Osteoblast (primary cell): ENCODE measurements around the gene PVR. TPM values are rescaled to one million over a fixed set of nuclear protein-coding genes. Genes with fewer than 3 reads are reported as not detected.

Experiments used
- DNase-seq: peaks from one replicate; pipeline ENCODE4 v3.0.0; 2011; ENCODE audit warnings: low spot score, mixed read lengths; ENCODE audit not compliant: insufficient read length; ENCODE audit errors: missing footprints
- H2AFZ ChIP-seq: 2 replicates; pipeline ENCODE4 v1.6.0; 2011; ENCODE audit warnings: mild to moderate bottlenecking, low read length
- H3K27ac ChIP-seq: 2 replicates; pipeline ENCODE4 v1.5.1; 2011; ENCODE audit warnings: mild to moderate bottlenecking, low read depth, low read length, moderate library complexity
- H3K27me3 ChIP-seq: 2 replicates; pipeline ENCODE4 v1.6.0; 2012; ENCODE audit warnings: mild to moderate bottlenecking, control low read depth, inconsistent platforms, low read length, moderate library complexity; ENCODE audit not compliant: insufficient read depth
- H3K36me3 ChIP-seq: 2 replicates; pipeline ENCODE4 v1.5.1; 2011; ENCODE audit warnings: mild to moderate bottlenecking, low read length, control low read depth, moderate library complexity; ENCODE audit not compliant: insufficient read depth
- H3K4me1 ChIP-seq: 2 replicates; pipeline ENCODE4 v1.5.1; 2011; ENCODE audit warnings: mild to moderate bottlenecking, low read length, control low read depth, moderate library complexity; ENCODE audit not compliant: insufficient read depth
- H3K4me2 ChIP-seq: 2 replicates; pipeline ENCODE4 v1.6.0; 2011; ENCODE audit warnings: mild to moderate bottlenecking, low read length; ENCODE audit not compliant: insufficient read depth
- H3K4me3 ChIP-seq: fragments of 200-600 bp; sonication (generic); 3 replicates; pipeline ENCODE4 v1.5.1; 2012; ENCODE audit warnings: mild to moderate bottlenecking, low read length, inconsistent platforms; ENCODE audit not compliant: insufficient read depth
- H3K79me2 ChIP-seq: 2 replicates; pipeline ENCODE4 v1.6.0; 2012; ENCODE audit warnings: mild to moderate bottlenecking, low read length, control low read depth, inconsistent platforms; ENCODE audit not compliant: insufficient read depth
- H3K9me3 ChIP-seq: 2 replicates; pipeline ENCODE4 v1.5.1; 2011; ENCODE audit warnings: low read depth, low read length, control low read depth
- H4K20me1 ChIP-seq: 2 replicates; pipeline ENCODE4 v1.6.0; 2012; ENCODE audit warnings: mild to moderate bottlenecking, low read length, control low read depth; ENCODE audit not compliant: insufficient read depth
- CTCF ChIP-seq: IDR thresholded peaks from 2 replicates; pipeline ENCODE4 v1.5.1; 2011; ENCODE audit warnings: mild to moderate bottlenecking, low read depth, low read length, moderate library complexity; ENCODE audit errors: extremely low read depth
- total RNA-seq: library from RNA; depleted of rRNA; stranded (reverse); fragments of >200 nt; gene quantifications from 2 replicates; pipeline ENCODE4 v1.2.3, GENCODE V29; 2012

Gene PVR
- total RNA-seq, 1 donor, result 53.6 TPM

- DNase-seq, result peak; percentile 97
- Histone ChIP-seq H3K27me3 (no peaks in the 10 kb centered on the region), H3K27ac (peak overlapping the region; percentile 56), H3K79me2 (peaks cover 14% of the 10 kb centered on the region), H3K4me2 (no peak overlapping the region), H4K20me1 (peaks cover 17% of the 10 kb centered on the region), H3K36me3 (peaks cover 96% of the 10 kb centered on the region), H2AFZ (no peak overlapping the region), H3K4me3 (no peak overlapping the region), H3K4me1 (no peaks in the 10 kb centered on the region), H3K9me3 (no peaks in the 10 kb centered on the region)
- peak; percentile 83 for TF ChIP-seq CTCF
Measured at GRCh38 chr19:44657211-44657921, 13.7 kb downstream of the PVR start.

GRCh38 chr19:44658069-44658733 lies 14.5 kb downstream of the PVR start:
- TF ChIP-seq CTCF, result no peak
- Histone ChIP-seq H3K4me3 (no peak overlapping the region), H3K9me3 (no peaks in the 10 kb centered on the region), H3K4me1 (no peaks in the 10 kb centered on the region), H3K36me3 (peaks cover 97% of the 10 kb centered on the region), H3K27me3 (no peaks in the 10 kb centered on the region), H4K20me1 (peaks cover 17% of the 10 kb centered on the region), H3K27ac (no peak overlapping the region), H2AFZ (no peak overlapping the region), H3K4me2 (no peak overlapping the region), H3K79me2 (peaks cover 10% of the 10 kb centered on the region)
- peak; percentile 74 for DNase-seq

- no peak overlapping the region for H3K27ac ChIP-seq
- H3K4me1 ChIP-seq, result no peaks in the 10 kb centered on the region
- no peak overlapping the region for H2AFZ ChIP-seq
- H3K9me3 ChIP-seq, result no peaks in the 10 kb centered on the region
- H3K36me3 ChIP-seq, result peaks cover 88% of the 10 kb centered on the region
- H4K20me1 ChIP-seq, result peaks cover 12% of the 10 kb centered on the region
- no peaks in the 10 kb centered on the region for H3K27me3 ChIP-seq
- H3K79me2 ChIP-seq, result peaks cover 3% of the 10 kb centered on the region
- H3K4me2 ChIP-seq, result no peak overlapping the region
- DNase-seq, result peak; percentile 72
- TF ChIP-seq CTCF, result no peak
- no peak overlapping the region for H3K4me3 ChIP-seq
Measured at GRCh38 chr19:44660081-44660480, 16.4 kb downstream of the PVR start.

- no peak for TF ChIP-seq CTCF
- Histone ChIP-seq H3K79me2 (peaks cover under 1% of the 10 kb centered on the region), H3K36me3 (peaks cover 78% of the 10 kb centered on the region), H3K4me3 (no peak overlapping the region), H3K4me2 (no peak overlapping the region), H2AFZ (no peak overlapping the region), H3K27ac (no peak overlapping the region), H4K20me1 (peaks cover 12% of the 10 kb centered on the region), H3K4me1 (no peaks in the 10 kb centered on the region), H3K9me3 (no peaks in the 10 kb centered on the region), H3K27me3 (no peaks in the 10 kb centered on the region)
- peak; percentile 36 for DNase-seq
Measured at GRCh38 chr19:44661205-44661604, 17.5 kb downstream of the PVR start.
